Measurements from ENCODE around the gene PPIF.

The PPIF gene

GRCh38 chr10:79401015-79401921, 54.0 kb downstream of the PPIF start:
- no peak for DNase-seq (ENCODE audit: low read depth)

GRCh38 chr10:79402625-79402946, 55.3 kb downstream of the PPIF start:
- DNase-seq (ENCODE audit: low read depth) = no peak

GRCh38 chr10:79402951-79403350, 55.7 kb downstream of the PPIF start:
- DNase-seq (ENCODE audit: low read depth) = no peak

- DNase-seq (ENCODE audit: low read depth) = no peak
These were observed 56.4 kb downstream of the PPIF start for GRCh38 chr10:79403441-79404230.

GRCh38 chr10:79404231-79404609, 57.0 kb downstream of the PPIF start:
- peak; percentile 37 for DNase-seq (ENCODE audit: low read depth)

GRCh38 chr10:79404690-79405131, 57.4 kb downstream of the PPIF start:
- no peak for DNase-seq (ENCODE audit: low read depth)

Measured in non-pigmented ciliary epithelial cell (primary cell).